ENCODE measurements around the gene RAB8B. TPM values are rescaled to one million over a fixed set of nuclear protein-coding genes. Genes with fewer than 3 reads are reported as not detected.

The RAB8B gene
- total and polyA plus RNA-seq, 10 of the 15 experiments (the other 5 are each of a cell fraction or from before 2014, with no cell fraction given), result 17.8 to 104 (median 65.1) TPM

GRCh38 chr15:63263519-63263918 is 74.1 kb downstream of the RAB8B start:
- Histone ChIP-seq H3K4me2 (ENCODE audit: control insufficient read depth, insufficient read depth) (no peak overlapping the region), H3K4me1 (ENCODE audit: control insufficient read depth, insufficient read depth, low read length) (no peaks in the 10 kb centered on the region), H3K27ac (ENCODE audit: control insufficient read depth, insufficient read depth) (no peak overlapping the region), H2AFZ (ENCODE audit: control insufficient read depth, low read depth, low read length) (no peak overlapping the region), H3K9me3 (replicated peaks; ENCODE audit: control insufficient read depth, insufficient read depth, low read length) (no peaks in the 10 kb centered on the region), H3K36me3 (ENCODE audit: control insufficient read depth in 2 of 2, insufficient read depth in 2 of 2, low read length in 1 of 2) (peaks cover 3 to 11% of the 10 kb centered on the region in 2 experiments; a peak in 2 of 4 replicates), H3K9ac (ENCODE audit: control insufficient read depth, insufficient read depth, low read length) (no peak overlapping the region), H3K79me2 (ENCODE audit: control insufficient read depth, insufficient read depth, low read length) (no peaks in the 10 kb centered on the region), H4K20me1 (ENCODE audit: control insufficient read depth, insufficient read depth) (no peaks in the 10 kb centered on the region), H3K4me3 (no peak overlapping the region), H3K27me3 (replicated peaks in 1 of 2; ENCODE audit: control insufficient read depth in 2 of 2, insufficient read depth in 2 of 2, low read length in 1 of 2) (no peaks in the 10 kb centered on the region)
- FAIRE-seq (no peak), ATAC-seq (no peak), DNase-seq (ENCODE audit: low read depth, low spot score) (no peak)
- ChIA-PET CTCF (no interaction called here), POLR2A (no interaction called here), SMC1A (ENCODE audit: uncharacterized antibody, unreplicated experiment) (interaction anchor here (1.3 kb wide), 2 partner anchors 15 to 30 kb away, joined by 4 to 5 read pairs; no protein-coding TSS in a partner anchor), RAD21 (ENCODE audit: unreplicated experiment) (no interaction called here)
- no TSS peak for BruUV-seq (replicated peaks)
- TF ChIP-seq RB1 (IDR thresholded peaks at IDR 0.05; ENCODE audit: borderline replicate concordance) (no peak), TCF7 (IDR thresholded peaks at IDR 0.05; ENCODE audit: borderline replicate concordance) (no peak), ATF2 (IDR thresholded peaks at IDR 0.05; ENCODE audit: low read length) (no peak), FOXK2 (IDR thresholded peaks at IDR 0.05) (no peak), GABPA (IDR thresholded peaks at IDR 0.05; ENCODE audit: low read depth) (no peak), DPF2 (IDR thresholded peaks at IDR 0.05) (no peak), TAF1 (IDR thresholded peaks at IDR 0.05; ENCODE audit: borderline replicate concordance, low read depth, low read length) (no peak), CBFB (IDR thresholded peaks at IDR 0.05; ENCODE audit: low read depth) (no peak), CBX5 (IDR thresholded peaks at IDR 0.05; ENCODE audit: low read depth) (no peak), EZH2 (IDR thresholded peaks at IDR 0.05; ENCODE audit: borderline replicate concordance, control insufficient read depth, low read depth, low read length) (no peak), ZNF592 (IDR thresholded peaks at IDR 0.05) (no peak)
- in situ Hi-C loops (cut with MboI) (no loop called here), intact Hi-C loops (cut with micrococcal nuclease; ENCODE audit: unreplicated experiment) (no loop called here)
- WGBS (ENCODE audit: insufficient coverage, insufficient replicate concordance, low lambda C conversion rate, missing lambda C conversion rate), result 95% methylated on average over 6 of the region's 6 CpGs

All from GM12878 (cell line).